Uterus (tissue), 2 donors: Measurements from ENCODE around the gene GATB.

Experiments used
- POLR2A ChIP-seq, 2 donors: fragments of 450-650 bp; IDR thresholded peaks; one replicate each; pipeline ENCODE4 v1.6.1; 2016; ENCODE audit warnings: antibody characterized with exemption in 2 of 2, mild to moderate bottlenecking in 1 of 2, moderate library complexity in 1 of 2
- TF ChIP-seq, protein P1 (sequence below), 4 experiments: fragments of 200-600 bp in 2 of 4; fragments of 450-650 bp in 2 of 4; sonication (generic) in 2 of 4; IDR thresholded peaks; one replicate each; pipeline ENCODE4 v1.5.1; 2016 to 2019; ENCODE audit warnings: antibody characterized with exemption in 4 of 4, mild to moderate bottlenecking in 2 of 4, moderate library complexity in 1 of 4

DNA sequence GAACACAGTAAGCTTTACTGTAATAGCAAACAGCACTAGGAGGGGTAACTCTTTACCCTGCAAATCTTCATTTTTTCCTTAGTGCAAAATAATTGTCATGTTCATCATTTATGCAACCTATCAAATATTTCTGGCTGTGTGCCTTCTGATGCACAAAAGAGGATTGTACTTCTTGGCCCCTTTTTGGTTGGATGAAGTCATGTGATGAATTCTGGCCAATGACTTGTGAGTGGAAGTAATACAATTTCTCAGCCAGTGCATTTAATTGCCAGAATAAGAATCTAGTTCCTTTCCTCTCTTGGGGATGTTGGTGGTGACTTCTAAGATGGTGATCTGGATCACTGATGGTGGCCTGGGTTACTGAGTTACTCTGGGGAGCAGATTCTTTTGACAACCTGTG, 37.0 kb upstream of the GATB start:
- no peak for TF ChIP-seq POLR2A (IDR thresholded peaks at IDR 0.05)
- TF ChIP-seq, protein P1, sequence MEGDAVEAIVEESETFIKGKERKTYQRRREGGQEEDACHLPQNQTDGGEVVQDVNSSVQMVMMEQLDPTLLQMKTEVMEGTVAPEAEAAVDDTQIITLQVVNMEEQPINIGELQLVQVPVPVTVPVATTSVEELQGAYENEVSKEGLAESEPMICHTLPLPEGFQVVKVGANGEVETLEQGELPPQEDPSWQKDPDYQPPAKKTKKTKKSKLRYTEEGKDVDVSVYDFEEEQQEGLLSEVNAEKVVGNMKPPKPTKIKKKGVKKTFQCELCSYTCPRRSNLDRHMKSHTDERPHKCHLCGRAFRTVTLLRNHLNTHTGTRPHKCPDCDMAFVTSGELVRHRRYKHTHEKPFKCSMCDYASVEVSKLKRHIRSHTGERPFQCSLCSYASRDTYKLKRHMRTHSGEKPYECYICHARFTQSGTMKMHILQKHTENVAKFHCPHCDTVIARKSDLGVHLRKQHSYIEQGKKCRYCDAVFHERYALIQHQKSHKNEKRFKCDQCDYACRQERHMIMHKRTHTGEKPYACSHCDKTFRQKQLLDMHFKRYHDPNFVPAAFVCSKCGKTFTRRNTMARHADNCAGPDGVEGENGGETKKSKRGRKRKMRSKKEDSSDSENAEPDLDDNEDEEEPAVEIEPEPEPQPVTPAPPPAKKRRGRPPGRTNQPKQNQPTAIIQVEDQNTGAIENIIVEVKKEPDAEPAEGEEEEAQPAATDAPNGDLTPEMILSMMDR (IDR thresholded peaks at IDR 0.05): no peak
